Mesendoderm (in vitro differentiated cells): Measurements from ENCODE around the gene IL36G.

Experiments used
- DNase-seq: peaks from one replicate; pipeline ENCODE4 v3.0.0; 2013
- H2AK5ac ChIP-seq: 2 replicates; pipeline ENCODE4 v1.6.1; 2013; ENCODE audit warnings: low read length, inconsistent platforms
- H2BK120ac ChIP-seq: 2 replicates; pipeline ENCODE4 v1.6.1; 2013; ENCODE audit warnings: low read depth, mild to moderate bottlenecking, low read length, moderate library complexity, mixed read lengths
- H2BK15ac ChIP-seq: replicated peaks from 2 replicates; pipeline ENCODE4 v1.6.1; 2013; ENCODE audit warnings: low read depth, mild to moderate bottlenecking, moderate library complexity
- H2BK5ac ChIP-seq: 2 replicates; pipeline ENCODE4 v1.6.1; 2013; ENCODE audit warnings: low read length, inconsistent platforms
- H3K18ac ChIP-seq: 2 replicates; pipeline ENCODE4 v1.6.1; 2013; ENCODE audit warnings: mild to moderate bottlenecking, low read length, mixed read lengths
- H3K23ac ChIP-seq: one replicate; pipeline ENCODE4 v1.6.1; 2013; ENCODE audit warnings: low read length
- H3K27ac ChIP-seq: 2 replicates; pipeline ENCODE4 v1.5.1; 2013; ENCODE audit warnings: low read depth, mild to moderate bottlenecking, inconsistent platforms, low read length, moderate library complexity
- H3K27me3 ChIP-seq: 2 replicates; pipeline ENCODE4 v1.6.1; 2013; ENCODE audit warnings: low read length, control low read depth, mild to moderate bottlenecking, inconsistent platforms; ENCODE audit not compliant: insufficient read depth, poor library complexity
- H3K36me3 ChIP-seq: 2 replicates; pipeline ENCODE4 v1.6.1; 2013; ENCODE audit warnings: low read length, inconsistent platforms; ENCODE audit not compliant: control insufficient read depth, insufficient read depth
- H3K4ac ChIP-seq: one replicate; pipeline ENCODE4 v1.6.1; 2013; ENCODE audit warnings: low read depth, mild to moderate bottlenecking, low read length, moderate library complexity
- H3K4me1 ChIP-seq: 2 replicates; pipeline ENCODE4 v1.6.1; 2013; ENCODE audit warnings: low read depth, low read length, inconsistent platforms; ENCODE audit not compliant: control insufficient read depth
- H3K4me2 ChIP-seq: 2 replicates; pipeline ENCODE4 v1.6.1; 2013; ENCODE audit warnings: low read length
- H3K4me3 ChIP-seq: 2 replicates; pipeline ENCODE4 v1.5.1; 2013; ENCODE audit warnings: mild to moderate bottlenecking, low read length
- H3K56ac ChIP-seq: one replicate; pipeline ENCODE4 v1.6.1; 2013; ENCODE audit warnings: low read length
- H3K79me1 ChIP-seq: 2 replicates; pipeline ENCODE4 v1.6.1; 2013; ENCODE audit warnings: low read length, inconsistent platforms
- H3K79me2 ChIP-seq: 2 replicates; pipeline ENCODE4 v1.6.1; 2013; ENCODE audit warnings: mild to moderate bottlenecking, low read length; ENCODE audit not compliant: control insufficient read depth, insufficient read depth
- H3K9ac ChIP-seq: 2 replicates; pipeline ENCODE4 v1.6.1; 2013; ENCODE audit warnings: low read length, inconsistent platforms
- H4K5ac ChIP-seq: one replicate; pipeline ENCODE4 v1.6.1; 2013; ENCODE audit warnings: low read length
- H4K8ac ChIP-seq: one replicate; pipeline ENCODE4 v1.6.1; 2013; ENCODE audit warnings: low read depth, mild to moderate bottlenecking, control low read depth, low read length, moderate library complexity
- WGBS: extraction: QIAGEN DNeasy Blood & Tissue Kit; methylation state at CpG from one replicate; pipeline ENCODE4 v1.1.7; 2013; ENCODE audit warnings: low lambda C conversion rate, missing lambda C conversion rate; ENCODE audit not compliant: insufficient coverage; ENCODE audit errors: extremely low coverage; 5-methylcytosine and 5-hydroxymethylcytosine counted together

The IL36G gene

DNA sequence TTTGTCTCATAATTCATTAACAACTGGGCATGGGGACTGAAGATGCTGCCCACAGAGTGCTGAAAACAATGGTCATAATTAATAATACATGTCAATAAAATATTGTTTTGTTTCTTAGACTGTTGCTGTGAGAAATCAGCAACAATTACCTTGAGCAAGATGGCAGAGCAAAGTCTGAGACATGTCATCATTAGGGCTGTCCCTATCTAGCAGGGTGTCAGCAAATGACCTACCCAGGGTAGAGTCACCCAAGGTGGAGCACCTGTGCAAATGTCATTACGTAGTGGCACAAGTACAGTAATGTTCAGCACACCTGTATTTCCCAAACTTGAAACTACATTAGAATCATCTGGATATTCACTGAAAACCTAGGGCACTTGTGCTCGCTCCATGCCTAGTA lies 16.8 kb downstream of the IL36G start:
- H2BK120ac ChIP-seq: no peak overlapping the region
- no peak overlapping the region for H4K5ac ChIP-seq
- H2BK15ac ChIP-seq: no peak overlapping the region
- DNase-seq: no peak
- H3K23ac ChIP-seq: no peak overlapping the region
- H3K4ac ChIP-seq: no peak overlapping the region
- no CpG with 5 or more reads among the region's 2 CpGs for WGBS
- no peaks in the 10 kb centered on the region for H3K36me3 ChIP-seq
- no peak overlapping the region for H2BK5ac ChIP-seq
- H3K27ac ChIP-seq: no peak overlapping the region
- no peaks in the 10 kb centered on the region for H3K27me3 ChIP-seq
- H3K56ac ChIP-seq: no peak overlapping the region
- no peak overlapping the region for H3K9ac ChIP-seq
- no peak overlapping the region for H2AK5ac ChIP-seq
- no peaks in the 10 kb centered on the region for H3K79me2 ChIP-seq
- no peak overlapping the region for H3K18ac ChIP-seq
- H4K8ac ChIP-seq: no peak overlapping the region
- H3K4me3 ChIP-seq: no peak overlapping the region
- H3K79me1 ChIP-seq: no peaks in the 10 kb centered on the region
- no peaks in the 10 kb centered on the region for H3K4me1 ChIP-seq
- H3K4me2 ChIP-seq: no peak overlapping the region

DNA sequence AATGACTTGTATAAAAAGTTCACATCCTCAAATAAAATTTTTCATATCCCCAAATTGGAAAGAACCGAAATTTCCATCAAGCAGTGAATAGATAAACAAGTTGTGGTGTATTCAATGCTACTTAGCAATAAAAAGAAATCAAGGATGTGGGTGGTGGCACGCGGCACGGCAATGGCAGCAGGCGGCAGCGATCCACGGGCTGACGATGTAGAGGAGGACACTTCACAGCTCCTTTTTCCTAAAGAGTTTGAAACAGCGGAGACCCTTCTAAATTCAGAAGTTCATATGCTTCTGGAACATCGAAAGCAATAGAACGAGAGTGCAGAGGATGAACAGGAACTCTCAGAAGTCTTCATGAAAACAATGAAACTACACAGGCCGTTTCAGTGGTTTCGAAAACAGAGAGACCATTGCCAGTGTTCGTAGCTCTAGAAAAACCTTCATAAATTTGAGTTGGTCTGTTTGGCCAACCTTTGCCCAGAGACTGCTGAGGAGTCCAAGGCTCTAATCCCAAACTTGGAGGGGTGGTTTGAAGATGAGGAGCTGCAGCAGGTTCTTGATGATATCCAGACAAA lies 17.6 kb downstream of the IL36G start:
- no peak overlapping the region for H4K5ac ChIP-seq
- no peak overlapping the region for H4K8ac ChIP-seq
- DNase-seq: no peak
- no peak overlapping the region for H3K4ac ChIP-seq
- no peak overlapping the region for H3K4me3 ChIP-seq
- H2BK15ac ChIP-seq: no peak overlapping the region
- H2AK5ac ChIP-seq: no peak overlapping the region
- H3K4me2 ChIP-seq: no peak overlapping the region
- no peaks in the 10 kb centered on the region for H3K27me3 ChIP-seq
- H3K27ac ChIP-seq: no peak overlapping the region
- WGBS: no CpG with 5 or more reads among the region's 14 CpGs
- no peak overlapping the region for H3K23ac ChIP-seq
- no peak overlapping the region for H2BK5ac ChIP-seq
- H3K79me2 ChIP-seq: no peaks in the 10 kb centered on the region
- H2BK120ac ChIP-seq: no peak overlapping the region
- H3K36me3 ChIP-seq: no peaks in the 10 kb centered on the region
- no peak overlapping the region for H3K18ac ChIP-seq
- no peaks in the 10 kb centered on the region for H3K79me1 ChIP-seq
- H3K4me1 ChIP-seq: no peaks in the 10 kb centered on the region
- no peak overlapping the region for H3K56ac ChIP-seq
- no peak overlapping the region for H3K9ac ChIP-seq

DNA sequence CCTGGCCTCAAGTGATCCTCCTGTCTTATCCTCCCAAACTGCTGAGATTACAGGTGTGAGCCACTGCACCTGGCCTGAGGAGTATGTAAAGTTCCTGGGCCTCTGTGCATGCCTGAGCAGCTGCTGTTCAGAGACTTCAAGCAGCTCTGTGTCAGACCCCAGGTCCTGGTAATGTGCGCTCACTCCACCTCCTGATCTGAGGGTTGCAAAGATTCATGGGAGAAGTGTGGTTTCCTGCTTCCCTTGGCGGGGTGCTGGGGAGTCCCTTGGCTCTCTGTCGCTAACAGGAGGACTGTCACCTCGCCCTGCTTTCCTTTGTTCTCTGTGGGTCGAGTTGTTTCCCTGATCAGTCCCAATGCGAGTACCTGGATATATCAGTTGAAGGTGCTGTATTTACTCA lies 18.8 kb downstream of the IL36G start:
- Histone ChIP-seq H3K79me2 (no peaks in the 10 kb centered on the region), H3K56ac (no peak overlapping the region), H3K23ac (no peak overlapping the region), H2AK5ac (no peak overlapping the region), H3K27me3 (no peaks in the 10 kb centered on the region), H2BK5ac (no peak overlapping the region), H3K36me3 (no peaks in the 10 kb centered on the region), H3K9ac (no peak overlapping the region), H2BK120ac (no peak overlapping the region), H4K8ac (no peak overlapping the region), H3K4me1 (no peaks in the 10 kb centered on the region), H3K4ac (no peak overlapping the region), H3K79me1 (no peaks in the 10 kb centered on the region), H4K5ac (no peak overlapping the region), H3K4me3 (no peak overlapping the region), H3K4me2 (no peak overlapping the region), H3K27ac (no peak overlapping the region), H3K18ac (no peak overlapping the region), H2BK15ac (no peak overlapping the region)
- DNase-seq: no peak
- no CpG with 5 or more reads among the region's 6 CpGs for WGBS

- H3K4me1 ChIP-seq: no peaks in the 10 kb centered on the region
- no peak for DNase-seq
- H3K27me3 ChIP-seq: no peaks in the 10 kb centered on the region
- H3K36me3 ChIP-seq: no peaks in the 10 kb centered on the region
- H3K23ac ChIP-seq: no peak overlapping the region
- no peak overlapping the region for H2AK5ac ChIP-seq
- no peaks in the 10 kb centered on the region for H3K79me2 ChIP-seq
- no CpG with 5 or more reads among the region's 1 CpG for WGBS
- H3K27ac ChIP-seq: no peak overlapping the region
- H2BK5ac ChIP-seq: no peak overlapping the region
- no peak overlapping the region for H3K4me2 ChIP-seq
- H3K9ac ChIP-seq: no peak overlapping the region
- no peak overlapping the region for H3K4me3 ChIP-seq
- H2BK120ac ChIP-seq: no peak overlapping the region
- no peak overlapping the region for H3K56ac ChIP-seq
- H4K8ac ChIP-seq: no peak overlapping the region
- no peak overlapping the region for H4K5ac ChIP-seq
- H3K18ac ChIP-seq: no peak overlapping the region
- no peaks in the 10 kb centered on the region for H3K79me1 ChIP-seq
- H3K4ac ChIP-seq: no peak overlapping the region
- no peak overlapping the region for H2BK15ac ChIP-seq
Observed at GRCh38 chr2:112997151-112997550, 19.3 kb downstream of the IL36G start.

DNA sequence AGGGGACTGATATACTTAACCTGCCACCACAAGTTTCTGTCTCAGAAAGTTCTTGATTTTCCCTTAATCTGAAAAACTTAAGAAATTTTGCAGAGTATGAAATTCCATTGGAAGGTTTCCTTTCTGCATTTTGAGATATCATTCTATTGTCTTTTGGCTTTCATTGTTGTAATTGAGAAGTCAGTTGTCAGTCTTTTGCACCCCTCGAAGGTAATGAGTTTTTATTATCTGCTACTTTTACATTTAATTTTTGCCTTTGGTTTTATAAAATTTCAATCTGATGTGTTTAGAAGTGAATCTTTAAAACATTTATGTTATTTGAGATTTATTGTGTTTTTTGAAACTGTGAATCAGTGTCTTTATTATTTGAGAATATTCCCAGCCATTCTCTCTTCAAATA lies 22.6 kb downstream of the IL36G start:
- peak; percentile 3 for DNase-seq
- no peak overlapping the region for H3K18ac ChIP-seq
- H3K79me2 ChIP-seq: no peaks in the 10 kb centered on the region
- H3K4me2 ChIP-seq: no peak overlapping the region
- no peaks in the 10 kb centered on the region for H3K79me1 ChIP-seq
- H4K8ac ChIP-seq: no peak overlapping the region
- no peaks in the 10 kb centered on the region for H3K4me1 ChIP-seq
- H3K27ac ChIP-seq: no peak overlapping the region
- no CpG with 5 or more reads among the region's 1 CpG for WGBS
- no peak overlapping the region for H2BK15ac ChIP-seq
- H3K36me3 ChIP-seq: no peaks in the 10 kb centered on the region
- no peak overlapping the region for H2AK5ac ChIP-seq
- no peak overlapping the region for H3K4ac ChIP-seq
- H3K27me3 ChIP-seq: no peaks in the 10 kb centered on the region
- no peak overlapping the region for H3K9ac ChIP-seq
- H3K23ac ChIP-seq: no peak overlapping the region
- no peak overlapping the region for H3K56ac ChIP-seq
- H2BK120ac ChIP-seq: no peak overlapping the region
- no peak overlapping the region for H2BK5ac ChIP-seq
- no peak overlapping the region for H4K5ac ChIP-seq
- no peak overlapping the region for H3K4me3 ChIP-seq

DNA sequence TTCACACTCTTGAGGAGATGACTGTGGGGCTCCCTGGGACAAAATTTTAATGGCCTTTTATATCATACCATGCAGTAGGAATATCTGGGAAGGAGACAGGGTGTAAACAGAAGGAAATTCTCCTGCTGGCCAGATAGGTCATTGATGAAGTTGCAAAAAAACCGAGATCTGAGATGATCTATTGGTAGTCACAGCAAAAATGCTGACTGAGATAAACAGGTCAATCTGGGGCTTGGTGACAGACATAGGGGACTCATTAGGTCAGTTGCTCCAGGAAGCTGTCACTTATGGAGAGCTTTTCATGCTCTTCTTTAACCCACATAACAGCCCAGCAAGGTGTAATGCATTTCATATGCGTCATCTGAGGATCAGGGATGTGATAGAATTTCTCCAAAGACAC lies 24.9 kb downstream of the IL36G start:
- H3K4ac ChIP-seq: no peak overlapping the region
- no peaks in the 10 kb centered on the region for H3K36me3 ChIP-seq
- no peaks in the 10 kb centered on the region for H3K79me2 ChIP-seq
- no peaks in the 10 kb centered on the region for H3K4me1 ChIP-seq
- no peak overlapping the region for H2BK15ac ChIP-seq
- no peak overlapping the region for H3K56ac ChIP-seq
- H4K8ac ChIP-seq: no peak overlapping the region
- H3K27ac ChIP-seq: no peak overlapping the region
- no CpG with 5 or more reads among the region's 2 CpGs for WGBS
- H2BK5ac ChIP-seq: no peak overlapping the region
- no peak overlapping the region for H2AK5ac ChIP-seq
- H3K27me3 ChIP-seq: no peaks in the 10 kb centered on the region
- no peak overlapping the region for H3K9ac ChIP-seq
- no peak for DNase-seq
- H3K18ac ChIP-seq: no peak overlapping the region
- no peak overlapping the region for H3K4me3 ChIP-seq
- no peak overlapping the region for H4K5ac ChIP-seq
- H3K23ac ChIP-seq: no peak overlapping the region
- H3K4me2 ChIP-seq: no peak overlapping the region
- no peak overlapping the region for H2BK120ac ChIP-seq
- H3K79me1 ChIP-seq: no peaks in the 10 kb centered on the region
